SU-DHL-6 (cell line): ENCODE data around the gene HCST.

Source experiments
- CTCF ChIP-seq: fragments of 200-600 bp; sonication (generic); IDR thresholded peaks from one replicate; pipeline ENCODE4 v1.5.1; 2017; ENCODE audit warnings: antibody characterized with exemption, mild to moderate bottlenecking, low read length, moderate library complexity; ENCODE audit not compliant: insufficient read depth, poor library complexity, severe bottlenecking
- EZH2phosphoT487 ChIP-seq: fragments of 200-600 bp; sonication (generic), shearing (Covaris generic); conservative IDR thresholded peaks from 2 replicates; pipeline ENCODE4 v1.6.1; 2018; ENCODE audit warnings: mild to moderate bottlenecking, antibody characterized with exemption, low read length, moderate library complexity, mixed read lengths

GRCh38 chr19:35945121-35945790, 42.9 kb downstream of the HCST start:
- TF ChIP-seq CTCF (no peak), EZH2phosphoT487 (no peak)
